ENCODE results near the gene FH.

FH gene

GRCh38 chr1:241519308-241520079 lies at the start of gene FH:
Gene FH, minus strand, starts transcription at chr1:241519755. Its CDS starts 33 bp downstream, at chr1:241519722.
- Histone ChIP-seq H3K36me3 (ENCODE audit: control insufficient read depth, insufficient read depth, low read length) (peaks cover 16% of the 10 kb centered on the region), H3K4me1 (ENCODE audit: control insufficient read depth, insufficient read depth, low read length) (peaks cover 5% of the 10 kb centered on the region; the same call in 1 of the 2 replicates), H3K27me3 (ENCODE audit: control insufficient read depth, insufficient read depth, low read length) (no peaks in the 10 kb centered on the region), H3K9ac (ENCODE audit: low read depth, low read length) (peak within 1 kb of the TSS; percentile 60), H3K9me3 (ENCODE audit: control insufficient read depth, insufficient read depth, low read length) (no peaks in the 10 kb centered on the region), H3K4me3 (ENCODE audit: low read depth, low read length) (peak within 1 kb of the TSS; percentile 90), H3K27ac (ENCODE audit: low read depth, low read length) (peak within 1 kb of the TSS; percentile 79)

- Histone ChIP-seq H3K9ac (ENCODE audit: low read depth, low read length) (no peak overlapping the region), H3K9me3 (ENCODE audit: control insufficient read depth, insufficient read depth, low read length) (no peaks in the 10 kb centered on the region), H3K36me3 (ENCODE audit: control insufficient read depth, insufficient read depth, low read length) (no peaks in the 10 kb centered on the region), H3K27ac (ENCODE audit: low read depth, low read length) (no peak overlapping the region), H3K4me3 (ENCODE audit: low read depth, low read length) (no peak overlapping the region), H3K4me1 (ENCODE audit: control insufficient read depth, insufficient read depth, low read length) (no peaks in the 10 kb centered on the region), H3K27me3 (ENCODE audit: control insufficient read depth, insufficient read depth, low read length) (no peaks in the 10 kb centered on the region)
Observed at GRCh38 chr1:241560849-241561187, 41.3 kb upstream of the FH start.

GRCh38 chr1:241560146-241560848 lies 40.7 kb upstream of the FH start:
- H3K36me3 ChIP-seq (ENCODE audit: control insufficient read depth, insufficient read depth, low read length) = no peaks in the 10 kb centered on the region
- no peaks in the 10 kb centered on the region for H3K27me3 ChIP-seq (ENCODE audit: control insufficient read depth, insufficient read depth, low read length)
- no peak overlapping the region for H3K27ac ChIP-seq (ENCODE audit: low read depth, low read length)
- H3K4me1 ChIP-seq (ENCODE audit: control insufficient read depth, insufficient read depth, low read length) = no peaks in the 10 kb centered on the region
- no peak overlapping the region for H3K4me3 ChIP-seq (ENCODE audit: low read depth, low read length)
- no peak overlapping the region for H3K9ac ChIP-seq (ENCODE audit: low read depth, low read length)
- no peaks in the 10 kb centered on the region for H3K9me3 ChIP-seq (ENCODE audit: control insufficient read depth, insufficient read depth, low read length)

DNA sequence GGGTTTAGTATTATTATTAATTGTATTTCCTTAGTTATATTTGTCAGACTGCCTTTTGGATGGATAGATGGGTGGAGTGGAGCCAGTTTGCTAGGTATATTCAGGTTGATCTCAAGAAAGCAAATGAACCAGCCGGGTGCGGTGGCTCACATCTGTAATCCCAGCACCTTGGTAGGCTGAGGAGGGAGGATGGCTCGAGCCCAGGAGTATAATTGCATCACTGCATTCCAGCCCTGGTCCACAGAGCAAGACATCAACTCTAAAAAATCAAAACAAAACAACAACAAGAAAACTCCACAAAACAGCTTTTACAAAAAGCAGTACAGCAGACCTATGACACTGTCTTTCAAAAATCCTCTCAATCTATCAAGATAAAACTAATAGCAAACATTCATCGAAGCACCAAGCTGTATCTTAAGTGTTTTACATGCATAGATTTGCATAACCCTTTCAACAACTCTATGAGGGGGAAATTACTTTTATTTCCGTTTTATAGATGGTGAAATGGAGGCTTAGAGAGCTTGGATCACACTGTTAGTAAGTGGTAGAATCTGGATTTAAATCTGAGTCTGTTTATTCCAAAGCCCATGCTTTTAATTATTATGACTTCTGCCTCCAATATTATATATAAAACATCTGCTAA lies 38.1 kb upstream of the FH start:
- Histone ChIP-seq H3K9me3 (ENCODE audit: control insufficient read depth, insufficient read depth, low read length) (no peaks in the 10 kb centered on the region), H3K4me3 (ENCODE audit: low read depth, low read length) (no peak overlapping the region), H3K9ac (ENCODE audit: low read depth, low read length) (no peak overlapping the region), H3K27me3 (ENCODE audit: control insufficient read depth, insufficient read depth, low read length) (no peaks in the 10 kb centered on the region), H3K27ac (ENCODE audit: low read depth, low read length) (no peak overlapping the region), H3K36me3 (ENCODE audit: control insufficient read depth, insufficient read depth, low read length) (no peaks in the 10 kb centered on the region), H3K4me1 (ENCODE audit: control insufficient read depth, insufficient read depth, low read length) (no peaks in the 10 kb centered on the region)

GRCh38 chr1:241557031-241557430 lies 37.5 kb upstream of the FH start:
- Histone ChIP-seq H3K9ac (ENCODE audit: low read depth, low read length) (no peak overlapping the region), H3K9me3 (ENCODE audit: control insufficient read depth, insufficient read depth, low read length) (no peaks in the 10 kb centered on the region), H3K27me3 (ENCODE audit: control insufficient read depth, insufficient read depth, low read length) (no peaks in the 10 kb centered on the region), H3K36me3 (ENCODE audit: control insufficient read depth, insufficient read depth, low read length) (no peaks in the 10 kb centered on the region), H3K4me3 (ENCODE audit: low read depth, low read length) (no peak overlapping the region), H3K4me1 (ENCODE audit: control insufficient read depth, insufficient read depth, low read length) (no peaks in the 10 kb centered on the region), H3K27ac (ENCODE audit: low read depth, low read length) (no peak overlapping the region)

DNA sequence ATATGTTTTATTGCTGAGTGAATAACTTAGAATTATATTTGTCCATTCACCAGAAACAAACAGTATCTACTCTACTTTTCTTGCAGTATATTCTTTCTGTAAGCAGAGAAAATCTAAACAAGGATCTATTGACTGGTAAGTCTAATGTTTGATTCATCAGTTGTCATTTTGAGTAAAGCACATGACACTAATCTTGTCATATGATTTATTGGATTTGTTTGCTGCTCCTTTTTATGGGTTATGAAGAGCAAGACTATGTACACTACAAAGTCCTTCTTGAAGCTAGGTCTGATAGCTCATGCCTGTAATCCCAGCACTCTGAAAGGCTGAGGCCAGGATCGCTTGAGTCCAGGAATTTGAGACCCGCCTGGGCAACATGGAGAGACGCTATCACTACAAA lies 36.0 kb upstream of the FH start:
- Histone ChIP-seq H3K36me3 (ENCODE audit: control insufficient read depth, insufficient read depth, low read length) (no peaks in the 10 kb centered on the region), H3K4me1 (ENCODE audit: control insufficient read depth, insufficient read depth, low read length) (no peaks in the 10 kb centered on the region), H3K4me3 (ENCODE audit: low read depth, low read length) (no peak overlapping the region), H3K9me3 (ENCODE audit: control insufficient read depth, insufficient read depth, low read length) (no peaks in the 10 kb centered on the region), H3K27me3 (ENCODE audit: control insufficient read depth, insufficient read depth, low read length) (no peaks in the 10 kb centered on the region), H3K9ac (ENCODE audit: low read depth, low read length) (no peak overlapping the region), H3K27ac (ENCODE audit: low read depth, low read length) (no peak overlapping the region)

- Histone ChIP-seq H3K4me3 (ENCODE audit: low read depth, low read length) (no peak overlapping the region), H3K27me3 (ENCODE audit: control insufficient read depth, insufficient read depth, low read length) (no peaks in the 10 kb centered on the region), H3K27ac (ENCODE audit: low read depth, low read length) (no peak overlapping the region), H3K9me3 (ENCODE audit: control insufficient read depth, insufficient read depth, low read length) (no peaks in the 10 kb centered on the region), H3K36me3 (ENCODE audit: control insufficient read depth, insufficient read depth, low read length) (no peaks in the 10 kb centered on the region), H3K9ac (ENCODE audit: low read depth, low read length) (no peak overlapping the region), H3K4me1 (ENCODE audit: control insufficient read depth, insufficient read depth, low read length) (no peaks in the 10 kb centered on the region)
Observed at GRCh38 chr1:241553886-241554592, 34.5 kb upstream of the FH start.

- no peaks in the 10 kb centered on the region for H3K9me3 ChIP-seq (ENCODE audit: control insufficient read depth, insufficient read depth, low read length)
- no peak overlapping the region for H3K9ac ChIP-seq (ENCODE audit: low read depth, low read length)
- no peak overlapping the region for H3K27ac ChIP-seq (ENCODE audit: low read depth, low read length)
- no peak overlapping the region for H3K4me3 ChIP-seq (ENCODE audit: low read depth, low read length)
- H3K27me3 ChIP-seq (ENCODE audit: control insufficient read depth, insufficient read depth, low read length) = no peaks in the 10 kb centered on the region
- H3K36me3 ChIP-seq (ENCODE audit: control insufficient read depth, insufficient read depth, low read length) = no peaks in the 10 kb centered on the region
- H3K4me1 ChIP-seq (ENCODE audit: control insufficient read depth, insufficient read depth, low read length) = no peaks in the 10 kb centered on the region
Observed at GRCh38 chr1:241551759-241552638, 32.4 kb upstream of the FH start.

DNA sequence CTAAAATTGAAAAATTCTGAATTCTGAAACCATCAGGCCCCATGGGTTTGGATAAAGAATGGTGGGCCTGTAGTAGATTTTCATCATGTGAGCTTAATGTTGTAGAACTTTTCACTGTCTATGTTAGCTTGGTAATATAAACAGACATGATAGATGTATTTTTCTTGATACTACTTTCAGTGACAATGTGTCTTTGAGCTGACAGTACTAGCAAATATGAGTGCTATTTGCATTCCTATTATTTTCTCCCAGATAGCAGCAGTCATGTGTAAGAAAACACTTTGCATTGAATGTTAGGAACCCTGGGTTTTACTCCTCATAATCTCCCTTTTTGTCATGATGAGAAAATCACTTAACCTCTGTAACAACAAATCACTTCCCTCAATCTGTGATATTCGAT lies 30.8 kb upstream of the FH start:
- H3K9ac ChIP-seq (ENCODE audit: low read depth, low read length) = no peak overlapping the region
- H3K4me3 ChIP-seq (ENCODE audit: low read depth, low read length) = no peak overlapping the region
- no peaks in the 10 kb centered on the region for H3K36me3 ChIP-seq (ENCODE audit: control insufficient read depth, insufficient read depth, low read length)
- H3K27ac ChIP-seq (ENCODE audit: low read depth, low read length) = no peak overlapping the region
- H3K4me1 ChIP-seq (ENCODE audit: control insufficient read depth, insufficient read depth, low read length) = no peaks in the 10 kb centered on the region
- no peaks in the 10 kb centered on the region for H3K27me3 ChIP-seq (ENCODE audit: control insufficient read depth, insufficient read depth, low read length)
- no peaks in the 10 kb centered on the region for H3K9me3 ChIP-seq (ENCODE audit: control insufficient read depth, insufficient read depth, low read length)

DNA sequence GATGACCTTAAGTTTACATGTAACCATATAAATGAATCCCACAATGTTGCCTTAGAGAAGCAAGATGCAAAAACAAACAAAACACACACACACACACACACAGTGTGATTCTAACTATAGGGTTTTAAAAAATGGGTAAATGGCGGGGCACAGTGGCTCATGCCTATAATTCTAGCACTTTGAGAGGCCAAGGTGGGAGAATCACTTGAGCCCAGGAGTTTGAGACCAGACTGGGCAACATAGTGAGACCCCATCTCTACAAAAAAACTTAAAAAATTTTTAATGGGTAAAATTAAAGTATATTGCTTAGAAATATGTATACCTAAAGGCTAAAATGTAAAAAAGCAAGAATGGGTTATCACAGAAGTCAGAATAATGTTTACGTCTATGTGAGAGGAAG lies 28.5 kb upstream of the FH start:
- Histone ChIP-seq H3K4me1 (ENCODE audit: control insufficient read depth, insufficient read depth, low read length) (no peaks in the 10 kb centered on the region), H3K9ac (ENCODE audit: low read depth, low read length) (no peak overlapping the region), H3K9me3 (ENCODE audit: control insufficient read depth, insufficient read depth, low read length) (no peaks in the 10 kb centered on the region), H3K36me3 (ENCODE audit: control insufficient read depth, insufficient read depth, low read length) (no peaks in the 10 kb centered on the region), H3K4me3 (ENCODE audit: low read depth, low read length) (no peak overlapping the region), H3K27ac (ENCODE audit: low read depth, low read length) (no peak overlapping the region), H3K27me3 (ENCODE audit: control insufficient read depth, insufficient read depth, low read length) (no peaks in the 10 kb centered on the region)
